ENCODE measurements around the gene CLC. TPM values are rescaled to one million over a fixed set of nuclear protein-coding genes. Genes with fewer than 3 reads are reported as not detected.

The CLC gene
- total and polyA plus RNA-seq, 2 of the 8 experiments (the other 6 are each of a cell fraction or from before 2014, with no cell fraction given), result 6.4 to 12.4 TPM

GRCh38 chr19:39736088-39736487 is 1.7 kb downstream of the CLC start:
- CTCF ChIA-PET (ENCODE audit: partially characterized antibody), result interaction anchor here (1.1 to 1.2 kb wide), 2 partner anchors 11 to 19 kb away, joined by 3 to 4 read pairs; no protein-coding TSS in a partner anchor
- Histone ChIP-seq H3K79me1 (ENCODE audit: low read depth, low read length) (no peaks in the 10 kb centered on the region), H3K79me2 (ENCODE audit: control insufficient read depth in 1 of 2, insufficient read depth in 2 of 2, low read length in 2 of 2) (no peaks in the 10 kb centered on the region), H3K4me3 (ENCODE audit: extremely low read depth in 1 of 4, insufficient read depth in 2 of 4, low read depth in 3 of 4, low read length in 4 of 4) (no peak overlapping the region), H2BK15ac (ENCODE audit: low read length) (no peak overlapping the region), H3K4me2 (ENCODE audit: insufficient read depth in 1 of 2, low read depth in 2 of 2, low read length in 2 of 2) (no peak overlapping the region), H3K23ac (ENCODE audit: insufficient read length) (no peak overlapping the region), H3K18ac (ENCODE audit: extremely low read depth, low read length) (no peak overlapping the region), H2AK5ac (ENCODE audit: low read depth, low read length) (no peak overlapping the region), H4K20me1 (replicated peaks in 1 of 2; ENCODE audit: control insufficient read depth in 1 of 2, insufficient read depth in 2 of 2, low read length in 2 of 2) (no peaks in the 10 kb centered on the region), H3K9ac (replicated peaks in 1 of 4; ENCODE audit: extremely low read depth in 1 of 4, low read depth in 3 of 4, low read length in 3 of 4) (no peak overlapping the region), H3K23me2 (ENCODE audit: low read depth, low read length) (no peaks in the 10 kb centered on the region), H2BK5ac (ENCODE audit: low read depth, low read length) (no peak overlapping the region), H4K91ac (replicated peaks; ENCODE audit: insufficient read length, low read length) (no peak overlapping the region), H2BK120ac (replicated peaks; ENCODE audit: low read depth, low read length) (no peak overlapping the region), H3K4ac (replicated peaks; ENCODE audit: insufficient read length, low read depth, low read length) (no peak overlapping the region), H2BK12ac (ENCODE audit: low read depth, low read length) (no peak overlapping the region), H3K9me3 (ENCODE audit: insufficient read depth in 2 of 2, low read depth in 1 of 2, low read length in 1 of 2) (no peaks in the 10 kb centered on the region), H3K27ac (ENCODE audit: low read depth, low read length) (no peak overlapping the region), H3K14ac (ENCODE audit: insufficient read length) (no peak overlapping the region), H3K4me1 (replicated peaks in 1 of 4; ENCODE audit: control insufficient read depth in 3 of 4, insufficient read depth in 4 of 4, low read length in 3 of 4) (peaks cover 0 to 3% (median under 1%) of the 10 kb centered on the region in 4 experiments; a peak in 2 of 7 replicates), H3K27me3 (replicated peaks in 1 of 4; ENCODE audit: control insufficient read depth in 3 of 4, extremely low read depth in 1 of 4, insufficient read depth in 3 of 4, low read length in 3 of 4) (no peaks in the 10 kb centered on the region; a peak in 1 of 7 replicates), H4K8ac (ENCODE audit: extremely low read depth, insufficient read depth, low read length) (no peak overlapping the region), H3K56ac (replicated peaks; ENCODE audit: insufficient read length, low read depth, low read length) (no peak overlapping the region), H3K36me3 (ENCODE audit: control insufficient read depth in 2 of 4, insufficient read depth in 4 of 4, low read length in 3 of 4) (no peaks in the 10 kb centered on the region), H2BK20ac (ENCODE audit: low read length) (no peak overlapping the region), H4K5ac (ENCODE audit: insufficient read length, low read depth, low read length) (no peak overlapping the region), H2AFZ (ENCODE audit: low read length) (no peak overlapping the region)
- POLR2A ChIA-PET (ENCODE audit: partially characterized antibody), result no interaction called here
- DNase-seq (ENCODE audit: low read depth in 1 of 2, low spot score in 2 of 2) (no peak), FAIRE-seq (no peak)
- WGBS, 2 experiments (ENCODE audit: extremely low coverage in 1 of 2, insufficient coverage in 1 of 2, insufficient read length in 1 of 2, insufficient replicate concordance in 2 of 2, low coverage in 1 of 2, low lambda C conversion rate in 2 of 2, missing lambda C conversion rate in 1 of 2), result 72% methylated on average over 5 of the region's 5 CpGs; no CpG with 5 or more reads in 1 of the 2 experiments
- TF ChIP-seq HDAC6 (IDR thresholded peaks at IDR 0.05; ENCODE audit: low read depth, low read length), result no peak
- TF ChIP-seq BRCA1 (IDR thresholded peaks at IDR 0.05; ENCODE audit: low read depth, low read length), result no peak
- no peak for TF ChIP-seq KDM1A (IDR thresholded peaks at IDR 0.05; ENCODE audit: borderline replicate concordance, low read length)
- TF ChIP-seq PHF8 (conservative IDR thresholded peaks at IDR 0.05; ENCODE audit: low read depth, low read length), result no peak
- no peak for TF ChIP-seq SRF (IDR thresholded peaks at IDR 0.05; ENCODE audit: low read depth, low read length)
- TF ChIP-seq, protein P1, sequence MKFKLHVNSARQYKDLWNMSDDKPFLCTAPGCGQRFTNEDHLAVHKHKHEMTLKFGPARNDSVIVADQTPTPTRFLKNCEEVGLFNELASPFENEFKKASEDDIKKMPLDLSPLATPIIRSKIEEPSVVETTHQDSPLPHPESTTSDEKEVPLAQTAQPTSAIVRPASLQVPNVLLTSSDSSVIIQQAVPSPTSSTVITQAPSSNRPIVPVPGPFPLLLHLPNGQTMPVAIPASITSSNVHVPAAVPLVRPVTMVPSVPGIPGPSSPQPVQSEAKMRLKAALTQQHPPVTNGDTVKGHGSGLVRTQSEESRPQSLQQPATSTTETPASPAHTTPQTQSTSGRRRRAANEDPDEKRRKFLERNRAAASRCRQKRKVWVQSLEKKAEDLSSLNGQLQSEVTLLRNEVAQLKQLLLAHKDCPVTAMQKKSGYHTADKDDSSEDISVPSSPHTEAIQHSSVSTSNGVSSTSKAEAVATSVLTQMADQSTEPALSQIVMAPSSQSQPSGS (IDR thresholded peaks at IDR 0.05; ENCODE audit: low read length), result no peak
- no peak for TF ChIP-seq SP4 (IDR thresholded peaks at IDR 0.05; ENCODE audit: low read length)
- no peak for TF ChIP-seq RFX5 (IDR thresholded peaks at IDR 0.05; ENCODE audit: borderline replicate concordance, low read depth, low read length)
- no peak for TF ChIP-seq BCL11A (IDR thresholded peaks at IDR 0.05; ENCODE audit: low read depth in 2 of 2, low read length in 2 of 2)
- no peak for TF ChIP-seq RAD21 (IDR thresholded peaks at IDR 0.05 in 1 of 2, conservative IDR thresholded peaks at IDR 0.05 in 1 of 2; ENCODE audit: low read depth in 2 of 2, low read length in 2 of 2)
